Stimulated activated CD8-positive, alpha-beta memory T cell treated with anti-CD3 and anti-CD28 coated beads, Interleukin-12 subunit alpha, Interleukin-12 subunit beta, amount 100 ng/mL, for 24 hours (primary cell): ENCODE measurements around the gene HMGXB3.

ENCODE experiments used
- DNase-seq: peaks from one replicate; pipeline ENCODE4 v3.0.0-alpha.2; 2020; ENCODE audit errors: extremely low read depth

The HMGXB3 gene

DNA sequence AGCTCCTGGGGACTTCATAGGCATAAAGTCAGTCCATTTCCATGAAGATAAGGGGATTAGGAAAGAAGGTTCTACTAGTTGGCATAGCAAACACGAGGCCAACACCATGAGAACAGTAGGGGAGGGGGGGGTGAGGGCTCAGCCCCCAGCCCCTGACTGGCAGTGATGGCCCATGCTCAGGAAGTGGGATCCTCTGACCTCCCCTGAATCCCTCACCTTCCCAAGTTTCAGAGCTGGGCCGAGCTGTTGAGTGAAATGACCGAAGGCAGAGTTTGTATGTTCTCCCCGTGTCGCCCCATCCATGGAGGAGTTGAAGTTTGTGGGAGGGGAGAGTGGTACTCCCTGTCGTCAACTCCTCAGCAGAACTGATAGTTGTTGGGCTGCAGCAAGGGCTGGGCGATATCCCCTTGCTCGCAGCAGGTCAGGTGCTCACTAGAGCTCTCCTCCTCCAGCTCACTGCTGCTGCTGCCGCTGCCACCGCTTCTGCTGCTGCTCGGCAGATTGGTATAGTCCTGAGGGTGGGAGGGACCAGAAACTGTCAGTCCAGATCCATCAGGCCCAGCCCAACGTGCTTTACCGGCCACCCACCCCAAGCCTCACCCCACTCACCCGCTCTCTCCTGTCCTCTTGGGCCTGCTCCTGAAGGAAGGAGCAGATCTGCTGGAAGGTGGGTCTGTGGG lies 53.3 kb downstream of the HMGXB3 start:
- DNase-seq = no peak

DNA sequence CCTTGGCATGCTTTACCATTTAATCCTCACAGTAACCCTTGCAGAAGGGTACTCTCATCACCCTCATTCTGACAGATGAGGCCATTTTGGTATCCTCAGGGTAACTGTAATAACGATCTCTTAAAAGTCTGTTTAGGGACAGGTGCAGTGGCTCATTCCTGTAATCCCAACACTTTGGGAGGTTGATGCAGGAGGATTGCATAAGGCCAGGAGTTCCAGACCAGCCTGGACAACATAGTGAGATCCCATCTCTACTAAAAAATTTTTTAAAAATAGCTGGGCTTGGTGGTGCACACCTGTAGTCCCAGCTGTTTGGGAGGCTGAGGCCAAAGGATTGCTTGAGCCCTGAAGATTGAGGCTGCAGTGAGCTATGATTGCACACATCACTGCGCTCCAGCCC lies 54.0 kb downstream of the HMGXB3 start:
- DNase-seq = no peak

DNA sequence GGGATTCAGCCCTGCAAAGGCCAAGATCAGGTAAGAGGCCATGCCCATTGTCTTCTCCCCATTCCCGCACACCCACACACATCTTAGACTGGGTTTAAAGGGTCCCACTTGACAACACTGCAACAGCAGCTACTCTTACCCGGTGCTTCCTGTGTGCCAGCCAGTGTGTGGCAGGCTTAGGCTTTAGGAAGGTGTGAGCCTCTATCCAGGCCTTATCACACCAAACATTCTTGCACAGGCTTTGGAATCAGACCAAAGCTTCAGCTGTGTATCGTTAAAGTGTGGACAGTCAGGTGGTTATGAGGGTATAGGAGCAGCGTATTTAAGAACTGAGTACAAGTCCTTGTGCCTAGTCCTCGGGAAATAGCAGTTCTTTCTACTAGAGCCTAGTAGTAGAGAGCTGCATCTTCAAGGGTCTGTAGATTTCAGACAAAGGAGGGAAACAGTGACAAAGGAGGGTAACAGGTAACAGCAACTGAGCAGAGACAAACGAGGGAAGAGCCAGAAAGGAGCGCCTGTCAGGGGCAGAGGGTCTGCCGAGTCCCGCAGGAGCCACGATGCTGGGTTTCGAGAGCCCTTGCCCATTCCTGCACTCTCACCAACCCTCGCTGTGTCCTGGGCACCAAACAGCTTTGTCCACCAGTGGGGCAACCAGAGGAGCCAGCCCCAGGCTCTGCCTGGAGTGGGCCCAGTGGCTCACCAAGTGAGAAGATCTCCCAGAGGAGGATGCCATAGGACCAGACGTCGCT lies 55.0 kb downstream of the HMGXB3 start:
- DNase-seq = no peak

DNA sequence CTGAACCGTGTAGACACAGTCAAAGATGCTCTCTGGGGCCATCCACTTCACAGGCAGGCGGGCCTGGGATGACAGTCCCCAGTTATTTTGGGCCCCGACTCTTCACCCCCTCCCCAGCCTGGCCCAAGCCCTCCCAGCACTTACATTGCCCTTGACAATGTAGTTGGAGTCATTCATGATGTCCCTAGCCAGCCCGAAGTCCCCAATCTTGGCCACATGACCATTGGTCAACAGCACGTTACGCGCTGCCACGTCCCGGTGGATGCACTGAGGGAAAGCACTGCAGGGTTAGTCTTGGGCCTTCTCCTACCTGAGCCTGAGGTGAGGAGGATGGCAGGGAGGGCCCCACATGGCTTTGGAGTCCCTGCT lies 55.5 kb downstream of the HMGXB3 start:
- no peak for DNase-seq

DNA sequence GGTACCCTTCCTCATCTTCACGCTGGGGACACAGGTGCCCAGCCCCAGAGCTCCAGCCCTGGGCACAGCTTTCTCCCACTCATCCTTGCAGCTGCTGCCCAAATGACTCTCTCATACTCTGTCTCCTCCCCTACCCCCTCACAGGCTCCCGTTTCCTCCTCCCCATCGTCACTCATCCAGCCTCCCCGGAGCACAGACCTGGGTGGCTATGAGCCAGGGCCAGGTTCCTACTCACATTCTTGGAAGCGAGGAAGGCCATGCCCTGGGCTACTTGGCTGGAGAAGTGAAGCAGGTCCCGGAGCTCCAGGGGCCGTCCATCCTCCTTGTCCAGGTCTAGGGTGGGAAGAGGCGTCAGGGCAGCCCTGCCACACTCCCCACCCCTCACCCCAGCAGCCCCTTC lies 56.5 kb downstream of the HMGXB3 start:
- no peak for DNase-seq

DNA sequence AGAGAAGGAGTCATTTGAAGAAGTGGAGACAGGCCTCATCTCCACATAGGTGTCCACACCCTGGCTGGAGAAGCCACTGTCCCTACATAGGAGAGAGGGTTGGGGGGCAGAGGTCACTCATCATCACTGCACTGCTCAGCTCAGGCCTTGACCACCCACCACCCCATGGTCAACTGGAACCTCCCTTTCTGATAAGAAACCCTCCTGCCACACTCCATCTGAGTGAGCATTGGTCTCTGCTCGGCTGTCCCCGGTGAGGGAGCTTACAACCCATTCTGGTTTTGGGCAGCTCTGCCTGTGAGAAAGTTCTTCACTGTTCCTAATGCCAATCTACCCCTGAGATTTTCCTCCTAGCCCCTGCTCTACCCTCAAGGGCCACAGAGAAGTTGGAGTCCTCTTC lies 57.0 kb downstream of the HMGXB3 start:
- no peak for DNase-seq

DNA sequence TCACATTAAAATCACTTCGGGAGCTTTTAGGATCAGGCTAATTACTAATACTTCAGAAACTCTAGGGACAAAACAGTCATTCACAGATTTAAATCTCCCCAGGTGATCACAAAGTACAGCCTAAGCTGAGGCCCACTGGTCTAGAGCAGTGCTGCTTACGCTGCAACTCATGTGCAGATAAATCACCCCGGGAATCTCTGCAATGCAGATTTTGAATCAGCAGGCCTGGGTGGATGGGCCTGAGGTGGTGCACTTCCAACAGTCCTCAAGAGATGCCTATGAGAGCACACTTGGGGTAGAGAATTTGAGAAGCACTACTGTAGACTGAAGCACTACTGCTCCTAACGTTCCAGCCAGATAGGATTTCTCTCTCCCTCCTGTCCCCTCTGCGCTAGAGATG lies 57.5 kb downstream of the HMGXB3 start:
- DNase-seq = no peak

DNA sequence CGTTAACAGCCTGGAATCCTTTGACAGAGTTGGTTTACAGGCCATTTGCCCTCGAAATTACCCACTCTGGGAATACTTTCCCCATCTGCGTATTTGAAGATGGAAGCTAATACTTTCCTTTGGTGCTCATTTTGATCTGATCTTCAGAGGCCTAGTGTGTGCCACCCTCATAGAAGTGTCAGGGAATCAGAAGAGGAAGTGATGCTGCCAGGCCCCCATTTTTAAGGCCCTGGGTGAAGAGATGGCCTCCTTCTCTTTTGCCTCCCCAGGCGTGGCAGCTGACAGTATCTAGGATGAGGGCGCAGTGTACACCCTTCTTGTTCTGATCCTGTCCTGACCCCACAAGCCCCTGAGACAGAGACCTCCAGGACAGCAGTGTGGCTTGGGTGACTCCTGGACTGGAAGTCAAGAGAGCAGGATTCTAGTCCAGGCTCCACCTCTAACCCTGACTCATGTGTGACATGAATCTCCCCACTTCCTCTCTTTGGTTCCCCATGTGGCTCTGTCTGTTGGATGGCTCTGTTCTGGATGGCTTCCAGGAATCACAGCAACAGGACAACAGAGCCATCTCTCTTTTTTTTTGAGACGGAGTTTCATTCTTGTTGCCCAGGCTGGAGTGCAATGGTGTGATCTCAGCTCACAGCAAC lies 58.1 kb downstream of the HMGXB3 start:
- DNase-seq = no peak

DNA sequence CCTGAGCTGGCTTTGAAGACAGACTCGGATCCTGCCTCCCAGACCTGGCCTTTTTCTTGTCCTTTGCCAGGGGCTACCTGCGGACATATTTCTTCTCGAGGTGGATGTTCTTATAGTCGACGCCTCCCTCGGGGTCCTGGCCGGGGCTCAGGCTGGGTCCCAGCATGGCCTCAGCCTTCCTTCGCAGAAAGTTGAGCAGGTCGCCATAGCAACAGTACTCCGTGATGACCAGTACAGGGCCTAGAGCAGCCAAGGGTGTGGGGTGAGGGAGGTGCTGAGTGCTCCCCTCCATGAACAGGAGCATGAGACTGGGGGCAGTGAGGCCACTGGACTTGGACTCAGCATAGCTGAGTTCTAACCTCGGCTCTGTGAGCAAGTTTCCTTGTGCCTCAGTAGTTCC lies 59.1 kb downstream of the HMGXB3 start:
- DNase-seq = no peak

DNA sequence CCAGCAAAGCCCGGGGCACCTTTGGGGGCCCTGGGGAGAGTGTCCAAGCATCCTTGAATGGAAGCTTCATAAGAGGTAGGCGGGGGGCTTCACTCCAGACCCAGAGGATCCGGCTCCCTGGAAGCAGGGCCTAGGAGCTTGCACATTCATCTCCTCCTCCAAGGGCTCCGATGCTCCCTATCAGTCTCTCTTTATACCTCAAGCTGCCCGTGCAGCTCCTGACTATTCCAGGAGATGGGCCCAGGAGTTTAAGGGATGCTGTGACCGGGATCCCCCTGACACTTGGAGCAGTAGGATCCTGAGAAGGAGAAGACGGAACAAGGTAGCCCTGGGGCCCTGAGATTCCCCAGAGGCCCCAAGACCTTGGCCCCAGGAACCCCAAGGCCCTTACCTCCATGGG lies 59.9 kb downstream of the HMGXB3 start:
- DNase-seq = no peak

DNA sequence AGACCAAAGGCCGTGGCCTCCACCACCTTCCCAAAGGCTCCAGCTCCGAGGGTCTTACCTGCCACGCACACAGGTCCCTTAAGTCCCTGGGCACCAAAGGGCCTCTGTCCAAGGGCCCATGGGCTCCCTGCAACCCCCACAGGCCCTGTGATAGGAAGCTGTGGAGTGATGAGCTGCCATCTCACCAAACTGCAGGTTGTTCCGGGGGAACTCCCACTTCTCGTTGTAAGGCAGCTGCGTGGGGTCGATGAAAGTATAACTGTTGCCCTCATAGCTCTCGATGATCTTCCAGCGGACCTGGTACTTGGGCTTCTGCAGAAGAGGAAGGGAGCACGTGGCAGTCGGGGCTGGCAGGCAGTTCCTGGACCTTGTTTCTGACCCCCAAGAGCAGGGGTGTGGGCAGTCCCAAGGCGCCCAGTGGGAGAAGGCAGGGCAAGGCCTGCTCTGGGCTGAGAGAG lies 61.0 kb downstream of the HMGXB3 start:
- DNase-seq = no peak

DNA sequence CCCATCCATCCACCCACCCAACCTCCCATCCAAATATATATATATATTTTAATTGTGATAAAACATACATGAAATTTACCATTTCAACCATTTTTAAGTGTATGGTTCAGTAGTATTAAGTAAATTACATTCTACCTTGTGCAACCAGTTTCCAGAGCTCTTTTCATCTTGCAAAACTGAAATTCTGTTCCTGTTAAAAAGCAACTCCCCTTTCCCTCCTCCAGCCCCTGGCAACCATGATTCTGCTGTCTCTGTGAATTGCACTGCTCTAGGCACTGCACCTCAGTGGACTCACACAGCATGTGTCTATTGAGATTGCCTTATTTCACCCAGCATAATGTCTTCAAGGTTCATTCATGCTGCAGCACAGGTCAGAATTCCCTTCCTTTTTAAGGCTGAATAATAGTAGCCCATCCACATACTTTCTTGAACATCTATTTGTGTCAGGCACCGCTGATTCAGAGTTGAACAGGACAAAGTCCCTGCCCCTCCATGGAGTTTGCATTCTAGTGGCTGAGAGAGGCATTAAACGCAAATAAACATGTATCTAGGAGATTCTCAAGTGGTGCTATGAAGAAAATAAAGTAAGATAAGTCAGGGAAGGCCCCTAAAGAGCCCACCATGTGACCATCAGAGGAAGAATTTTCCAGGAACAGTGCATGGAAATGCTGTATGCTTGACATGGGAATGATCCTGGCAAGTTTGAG lies 61.8 kb downstream of the HMGXB3 start:
- no peak for DNase-seq

DNA sequence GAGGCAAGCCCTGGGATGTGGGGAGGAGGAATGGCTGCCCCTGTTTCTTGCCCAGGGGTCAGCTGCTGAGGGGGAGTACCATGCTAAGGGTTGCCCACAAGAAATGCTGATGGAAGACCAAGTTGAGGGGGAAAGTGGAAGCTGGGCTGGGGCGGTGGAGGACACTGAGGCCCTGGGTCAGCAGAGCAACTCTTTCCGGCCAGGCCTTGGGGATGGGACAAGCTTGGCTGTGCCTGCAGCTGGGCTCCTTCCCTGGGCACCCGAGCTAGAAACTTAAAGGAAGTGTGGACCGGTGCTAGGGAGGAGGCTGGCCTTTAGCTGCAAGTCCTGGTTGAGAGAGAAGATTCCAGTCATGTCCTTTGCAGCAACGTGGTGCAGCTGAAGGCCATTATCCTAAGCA lies 63.1 kb downstream of the HMGXB3 start:
- no peak for DNase-seq

DNA sequence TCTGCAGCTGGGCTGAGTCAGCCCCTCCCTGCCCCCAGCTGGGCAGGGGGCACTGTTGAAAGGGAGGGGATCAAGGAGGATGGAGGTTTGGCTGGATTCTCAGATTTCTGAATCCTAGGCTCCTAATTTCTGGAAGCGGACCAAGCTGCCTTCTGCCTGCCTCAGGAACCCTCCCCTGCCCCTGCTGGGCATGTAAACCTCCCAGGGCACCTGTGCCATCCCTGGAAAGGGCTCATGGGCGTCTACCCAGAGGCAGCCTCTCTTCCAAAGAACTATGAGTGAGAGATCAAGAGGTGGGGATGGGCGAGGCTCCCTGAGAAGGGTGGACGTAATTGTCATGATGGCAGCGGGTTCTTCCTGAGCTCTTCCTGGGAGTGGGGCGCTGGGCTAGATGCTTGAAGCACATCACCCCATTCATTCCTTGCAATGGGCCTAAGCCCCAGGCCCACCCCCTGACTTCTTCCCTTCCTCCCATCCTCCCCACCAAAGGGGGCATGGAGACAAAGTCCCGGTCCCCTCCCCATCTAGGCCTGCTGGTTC lies 64.2 kb downstream of the HMGXB3 start:
- no peak for DNase-seq

DNA sequence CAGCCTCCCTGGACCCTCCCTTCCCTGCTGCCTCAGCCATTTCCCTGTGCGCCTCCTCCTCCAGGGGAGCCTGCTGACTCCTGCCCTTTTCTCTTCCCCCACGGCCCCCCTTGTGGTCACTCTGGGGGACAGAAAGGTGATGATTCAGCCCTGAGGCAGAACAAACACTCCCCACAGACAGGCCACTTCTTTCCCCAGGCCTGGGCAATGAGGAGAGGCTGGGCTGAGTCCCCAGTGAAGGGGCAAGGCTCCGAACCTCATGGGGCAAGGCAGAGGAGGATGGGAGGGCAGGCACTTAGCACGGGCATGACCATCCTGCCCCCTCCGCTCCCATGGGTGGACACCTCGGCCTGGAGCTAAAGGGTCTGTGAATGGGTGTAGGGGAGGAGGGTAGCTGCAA lies 64.8 kb downstream of the HMGXB3 start:
- no peak for DNase-seq

DNA sequence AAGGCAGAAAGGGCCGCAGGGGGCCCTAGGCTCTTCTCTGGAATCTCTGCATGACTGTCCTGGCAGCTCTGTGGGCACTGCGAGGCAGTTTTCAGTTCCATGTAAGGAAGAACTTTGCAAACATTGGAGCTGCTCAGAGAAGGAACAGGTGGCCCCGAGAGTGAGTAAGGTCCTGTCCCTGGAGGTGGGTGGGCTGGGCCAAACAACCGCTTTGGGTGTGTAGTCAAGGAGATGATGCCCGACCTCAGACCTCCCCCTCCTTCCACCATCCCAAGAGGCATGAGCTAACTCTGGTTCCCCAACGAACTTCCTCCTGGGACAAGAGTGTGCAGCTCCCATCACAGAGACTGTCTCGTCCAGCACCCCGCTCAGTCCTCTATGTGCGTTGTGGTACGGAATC lies 65.3 kb downstream of the HMGXB3 start:
- DNase-seq = no peak

DNA sequence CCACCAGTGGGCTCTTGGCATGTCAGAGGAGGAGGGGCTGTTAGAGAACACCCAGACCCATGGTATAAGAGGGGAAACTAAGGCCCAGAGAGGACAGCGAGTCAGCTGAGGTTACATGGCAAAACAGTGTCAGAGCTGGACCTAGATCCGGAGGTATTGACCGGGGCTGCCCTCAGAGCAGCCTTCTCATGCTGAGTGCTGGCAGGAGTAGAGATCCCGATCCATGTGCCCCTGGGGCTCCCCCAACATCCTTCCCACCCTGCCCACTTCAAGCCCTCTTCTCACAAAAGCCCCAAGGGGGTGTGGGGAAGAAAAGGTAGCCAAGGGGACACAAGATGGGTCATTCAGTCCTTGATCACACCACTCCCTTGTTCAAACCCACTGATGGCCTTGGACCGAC lies 65.9 kb downstream of the HMGXB3 start:
- no peak for DNase-seq

DNA sequence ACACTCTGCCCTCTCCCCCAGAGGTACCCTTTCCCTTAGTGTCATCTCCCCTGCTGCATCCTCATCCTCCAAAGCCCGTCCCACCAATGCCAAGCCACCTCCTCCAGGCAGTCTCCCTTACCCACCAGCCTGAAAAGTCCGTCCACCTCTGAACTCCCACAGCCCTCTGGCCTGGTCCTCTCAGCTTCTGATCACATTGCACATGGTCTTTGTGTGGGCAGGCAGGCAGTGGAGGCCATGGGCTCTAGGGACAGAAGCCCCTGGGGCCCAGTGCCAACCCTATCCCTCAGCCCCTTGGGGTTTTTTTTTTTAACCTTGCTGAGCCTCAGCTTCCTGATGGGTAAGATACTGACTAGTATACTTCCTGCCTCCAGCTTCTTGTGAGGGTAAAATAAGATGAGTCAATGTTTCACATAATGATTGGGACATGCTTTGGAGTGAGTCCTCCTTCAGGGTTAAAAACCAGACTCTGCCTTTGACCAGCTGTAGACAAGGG lies 66.4 kb downstream of the HMGXB3 start:
- no peak for DNase-seq

DNA sequence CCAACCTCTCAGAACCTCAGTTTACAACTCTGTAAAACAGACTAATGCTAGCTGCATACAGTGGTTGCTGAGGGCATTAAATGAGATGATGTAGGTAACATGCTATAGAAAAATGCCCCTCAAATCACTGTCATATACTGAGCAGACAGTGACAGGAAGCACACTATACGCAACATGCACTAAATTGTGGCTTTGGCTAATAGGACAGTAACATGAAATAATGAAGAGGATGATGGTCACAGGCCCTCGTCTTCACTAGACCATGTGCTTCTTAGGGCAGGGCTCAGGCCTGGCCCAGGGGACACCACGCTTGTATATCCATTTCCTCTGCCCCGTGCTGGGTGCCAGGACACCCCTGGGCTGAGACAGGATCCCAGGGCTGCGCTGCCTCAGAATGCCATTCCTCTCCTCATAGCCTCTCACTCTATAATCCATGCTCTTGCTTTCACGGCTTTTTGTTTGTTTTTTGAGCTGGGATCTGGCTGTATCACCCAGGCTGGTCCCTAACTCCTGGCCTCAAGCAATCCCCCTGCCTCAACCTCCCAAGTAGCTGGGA lies 66.9 kb downstream of the HMGXB3 start:
- no peak for DNase-seq

DNA sequence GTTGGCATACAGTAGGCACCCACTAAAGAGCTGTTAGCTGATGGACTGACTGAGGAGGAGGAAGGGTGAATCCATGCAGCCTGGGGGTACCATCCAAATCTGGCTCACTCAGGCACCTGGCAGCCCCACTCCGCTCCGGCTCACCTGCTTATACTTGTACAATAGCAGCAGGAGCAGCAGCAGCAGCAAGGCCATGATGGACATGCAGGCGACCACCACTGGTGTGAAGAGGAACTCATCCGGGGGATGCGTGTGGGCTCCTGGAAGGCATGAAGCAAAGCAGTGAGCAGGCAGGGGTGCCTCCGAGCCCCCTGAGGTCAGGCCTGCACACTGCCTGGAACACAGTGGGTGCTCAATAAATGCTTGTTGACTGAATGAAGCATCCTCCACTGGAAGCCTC lies 67.5 kb downstream of the HMGXB3 start:
- DNase-seq = no peak

DNA sequence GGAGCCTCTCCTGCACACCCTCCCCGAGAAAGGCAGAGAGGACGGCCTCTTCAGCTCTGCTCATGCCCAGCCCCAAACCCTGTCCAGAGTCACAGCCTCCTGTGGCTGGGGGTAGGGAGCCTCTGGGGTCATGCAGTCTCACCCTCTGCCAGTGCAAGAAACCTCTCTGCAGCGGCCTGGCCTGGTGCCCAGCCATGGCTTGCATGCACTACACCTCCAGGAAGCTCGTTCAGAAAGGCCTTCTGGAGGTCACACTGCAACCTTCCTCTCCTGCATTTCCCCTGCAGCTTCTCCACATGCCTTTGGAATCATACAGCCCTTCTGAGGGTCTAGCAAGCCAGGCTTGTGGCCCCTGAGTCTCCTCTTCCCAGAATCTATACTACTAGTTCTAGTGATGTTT lies 67.9 kb downstream of the HMGXB3 start:
- no peak for DNase-seq
